GM04503 (cell line): ENCODE results near the gene PON2.
"Not testable (repeated sequence)": the region's sequence is repeated elsewhere in the genome, so short reads cannot be mapped to it uniquely, and the experiment has no call there.

Source experiments
- DNase-seq: peaks from one replicate; pipeline ENCODE4 v3.0.0-alpha.2; 2012; ENCODE audit warnings: low read depth

Gene PON2

DNA sequence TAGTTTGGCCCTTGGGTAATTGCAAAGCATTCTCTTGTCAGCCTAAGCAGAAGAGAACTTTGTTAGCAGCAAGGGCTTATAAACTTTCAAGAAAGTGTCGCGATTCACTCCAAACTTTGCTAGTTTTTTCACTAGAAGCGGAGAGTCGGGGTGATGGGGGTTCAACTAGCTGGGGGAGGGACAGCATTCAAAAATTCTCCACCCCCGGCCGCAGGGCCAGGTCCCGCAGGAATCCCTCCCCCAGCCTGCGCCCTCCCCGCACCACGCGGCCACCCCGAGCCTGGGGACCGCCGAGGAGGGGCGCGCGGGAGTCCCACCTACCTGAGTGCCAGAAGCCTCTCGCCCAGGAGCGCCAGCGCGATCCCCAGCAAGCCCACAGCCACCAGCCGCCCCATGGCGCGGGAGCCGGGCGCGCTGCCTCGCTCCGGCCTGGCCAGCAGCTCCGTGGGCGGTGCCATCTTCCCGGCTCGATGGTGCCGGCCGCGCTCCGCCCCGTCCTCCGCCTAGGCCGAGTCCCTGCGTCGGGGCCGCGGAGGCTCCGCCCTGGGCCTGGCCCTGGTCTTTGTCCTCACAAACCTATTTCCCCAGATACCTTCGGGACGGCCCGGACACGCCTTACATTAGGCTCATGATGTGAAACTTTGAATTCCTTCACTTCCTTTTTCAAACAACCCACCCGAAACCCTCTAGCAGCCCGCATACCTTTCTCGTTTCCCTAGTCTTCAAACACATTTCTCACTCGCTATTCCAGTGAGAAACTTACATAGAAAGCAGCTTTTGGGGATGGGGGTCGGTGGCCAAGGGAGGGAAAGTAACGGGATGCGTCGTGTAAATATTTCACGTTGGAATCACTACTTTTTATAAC is at the start of gene PON2:
PON2 (minus strand) TSS at position 472 of the 865 bp plus-strand sequence; CDS start at position 395, 77 bp downstream.
- peak; percentile 35 for DNase-seq

DNA sequence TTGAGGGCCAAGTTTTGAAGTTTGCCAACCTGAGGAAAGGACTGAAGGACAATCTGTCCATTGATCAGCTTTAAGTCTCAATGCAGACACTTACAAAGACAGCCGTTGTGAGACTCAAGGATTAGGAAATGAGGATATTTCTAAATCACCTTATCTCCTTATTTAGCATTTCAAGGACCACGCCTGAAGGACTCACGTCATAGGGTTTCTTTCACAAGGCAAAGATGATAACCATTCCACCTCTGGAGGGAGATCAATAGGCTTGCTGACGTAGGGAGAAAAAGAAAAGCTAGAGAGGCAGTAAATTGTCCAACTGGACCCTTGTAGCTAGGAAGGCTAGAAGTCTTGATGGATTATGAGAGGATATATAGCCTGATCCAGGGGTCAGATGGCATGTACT is 47.6 kb upstream of the PON2 start:
- no peak for DNase-seq

DNA sequence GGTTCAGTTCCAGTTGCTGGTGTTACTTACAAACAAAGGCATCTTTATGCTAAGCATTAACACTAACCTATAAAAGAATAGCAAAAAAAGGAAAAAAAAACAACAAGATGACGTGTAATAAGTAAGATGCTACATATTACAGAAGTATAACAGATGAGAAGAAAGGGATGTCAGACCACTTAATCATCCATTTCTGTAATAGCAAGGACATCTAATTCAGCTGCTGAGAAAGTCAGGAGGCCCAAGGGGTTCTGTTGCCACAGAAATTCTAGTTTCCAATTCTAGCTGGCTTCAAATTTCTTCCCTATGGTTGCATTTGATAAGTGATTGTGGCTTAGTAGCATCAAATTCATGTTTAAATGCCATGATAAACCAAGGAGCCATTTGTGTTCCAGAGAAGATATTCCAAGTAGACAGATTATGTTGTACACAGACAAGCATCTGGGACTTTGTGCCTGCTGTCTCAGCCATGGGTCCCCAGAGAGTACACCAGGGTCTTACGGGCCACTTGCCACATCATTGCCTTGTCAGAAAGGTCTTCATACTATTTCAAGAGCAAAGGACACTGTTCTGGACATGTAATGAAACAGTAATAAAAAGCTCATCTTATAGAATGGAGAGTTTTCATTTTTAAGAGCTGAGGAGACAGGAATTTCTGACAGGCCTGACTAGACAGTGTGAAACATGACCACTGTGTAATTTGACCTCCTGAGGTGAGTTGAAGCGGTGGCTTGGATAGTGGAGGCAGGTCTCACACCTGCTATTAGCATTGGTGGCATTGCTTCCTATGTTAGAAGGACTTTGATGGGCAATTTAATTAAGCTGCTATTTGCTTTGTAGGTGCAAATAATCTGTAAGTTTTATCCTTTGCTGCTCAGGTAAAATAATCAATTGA is 46.7 kb upstream of the PON2 start:
- no peak for DNase-seq

DNA sequence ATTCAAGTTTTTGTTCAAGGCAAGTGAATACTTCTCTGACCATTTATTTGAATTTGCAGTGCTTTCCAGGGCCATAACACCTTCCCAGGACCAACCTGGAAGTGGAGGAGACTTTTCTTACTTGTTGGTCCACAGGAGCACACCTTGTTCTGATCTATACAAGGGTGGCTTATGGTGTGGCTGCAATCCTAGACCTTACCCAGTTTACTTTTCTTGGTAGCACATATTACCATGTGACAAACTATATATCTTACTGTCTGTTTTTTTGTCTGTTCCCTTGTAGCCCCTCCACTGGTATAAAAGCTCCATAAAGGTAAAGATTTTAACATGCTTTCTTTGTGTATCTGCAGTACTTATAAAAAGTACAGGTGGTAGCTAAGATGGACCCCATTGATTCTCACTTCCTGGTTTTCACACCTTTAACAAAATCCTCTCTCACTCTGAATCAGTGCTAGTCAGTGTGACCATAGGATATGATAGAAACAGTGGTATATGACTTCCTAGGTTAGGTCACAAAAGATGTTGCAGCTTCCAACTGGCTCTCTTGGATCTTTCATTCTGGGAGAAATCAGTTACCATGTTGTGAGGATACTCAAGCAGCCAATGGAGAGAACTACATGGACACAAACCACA is 45.3 kb upstream of the PON2 start:
- no peak for DNase-seq

DNA sequence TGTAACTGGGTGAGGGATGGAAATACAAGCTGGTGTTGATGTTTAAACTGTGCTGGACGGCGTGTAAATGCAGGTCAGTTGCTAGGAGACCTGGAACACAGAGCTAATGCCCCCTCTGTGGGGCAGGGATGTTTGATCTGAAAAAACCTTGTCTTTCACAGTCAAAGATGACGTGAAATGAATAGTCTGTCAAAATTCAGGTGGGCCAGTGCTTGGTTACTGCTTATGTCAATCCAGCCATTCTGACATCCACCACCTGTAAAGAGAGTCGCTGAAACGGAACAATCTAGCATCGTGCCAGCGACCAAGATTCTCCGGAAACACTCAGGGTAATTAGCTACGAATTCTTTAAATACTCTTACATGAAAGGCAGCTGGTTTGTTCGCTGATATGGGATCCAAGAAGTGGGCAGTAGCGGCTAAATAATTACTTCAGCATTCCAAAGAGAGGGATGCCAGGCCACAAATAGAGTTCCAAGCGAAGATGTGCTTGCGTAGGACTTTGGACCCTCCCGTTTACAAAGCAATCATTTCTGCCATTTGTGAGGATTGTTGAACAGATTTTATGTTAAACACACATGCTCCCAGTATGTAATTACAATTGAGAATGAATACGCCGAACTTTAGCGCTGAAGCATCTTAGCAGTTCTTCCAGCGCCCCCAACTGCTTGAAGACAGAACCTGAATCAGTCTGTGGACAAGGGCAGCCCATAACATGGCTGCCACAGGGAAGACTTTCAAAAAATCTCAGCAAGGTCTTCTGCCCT is 43.6 kb upstream of the PON2 start:
- no peak for DNase-seq

DNA sequence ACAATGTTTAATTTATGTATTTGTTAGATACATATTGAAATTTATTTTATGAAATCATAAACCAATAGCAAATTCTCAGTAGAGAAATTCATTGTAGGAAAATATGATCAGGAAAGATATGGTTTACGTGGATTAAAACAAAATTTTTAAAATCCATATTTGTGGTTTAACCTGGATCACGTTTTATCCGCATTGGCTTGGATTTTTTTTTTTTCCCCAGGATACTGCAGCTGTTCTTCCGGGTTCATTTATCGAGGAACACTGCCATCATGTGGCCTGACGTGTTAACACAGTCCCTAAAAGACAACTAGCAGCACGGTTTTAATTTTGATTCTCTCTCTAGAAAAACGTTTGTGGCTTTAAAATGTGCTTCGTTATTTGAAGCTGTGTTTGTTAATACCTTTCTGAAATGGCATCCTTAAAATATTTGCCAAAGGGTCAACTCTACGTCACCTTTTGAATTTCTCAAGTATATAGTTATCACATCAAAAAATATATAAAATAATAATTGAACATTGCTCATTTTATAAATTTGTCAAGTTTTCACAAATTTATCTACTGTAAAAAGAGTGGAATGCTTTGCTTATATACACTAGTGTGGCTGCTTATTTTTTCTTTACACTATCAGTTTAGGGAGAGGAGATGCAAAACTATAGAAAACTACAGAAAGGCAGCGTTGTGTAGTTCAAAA is 42.2 kb upstream of the PON2 start:
- DNase-seq, result peak; percentile 8

DNA sequence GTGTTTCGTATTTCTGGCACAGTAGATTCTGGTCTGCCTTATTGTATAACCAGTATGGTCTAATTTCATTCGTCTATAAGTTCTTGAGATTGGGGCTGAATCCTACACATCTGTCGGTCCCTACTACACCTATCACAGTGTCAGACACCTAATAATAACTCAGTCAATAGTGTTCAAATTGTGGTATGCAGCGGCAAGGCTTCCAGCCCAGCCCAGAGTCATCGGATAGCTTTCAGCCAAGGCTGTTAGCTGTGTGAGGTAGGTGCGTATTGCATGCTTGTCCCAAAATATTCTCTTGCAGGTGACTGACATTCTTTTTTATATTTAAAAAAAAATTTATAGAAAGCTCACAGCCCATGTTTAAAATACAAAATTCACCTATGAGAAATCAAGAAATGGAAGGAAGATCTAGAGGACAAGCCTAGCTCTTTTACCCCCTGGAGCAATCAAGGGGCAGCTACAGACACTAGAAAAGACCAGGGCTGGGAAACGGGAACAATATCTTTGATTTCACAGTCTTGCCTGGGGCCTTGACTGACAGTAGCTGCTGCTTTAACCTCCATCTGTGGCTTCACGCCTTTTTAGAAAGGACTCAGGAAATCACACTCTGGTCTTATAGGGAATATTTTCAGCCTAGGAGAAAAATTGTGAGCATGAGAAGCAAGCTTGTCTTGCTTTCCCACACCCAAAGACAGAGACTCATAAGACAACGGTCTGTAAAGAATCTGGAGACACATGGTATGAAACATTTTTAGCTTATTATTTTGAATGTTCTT is 41.4 kb upstream of the PON2 start:
- no peak for DNase-seq

DNA sequence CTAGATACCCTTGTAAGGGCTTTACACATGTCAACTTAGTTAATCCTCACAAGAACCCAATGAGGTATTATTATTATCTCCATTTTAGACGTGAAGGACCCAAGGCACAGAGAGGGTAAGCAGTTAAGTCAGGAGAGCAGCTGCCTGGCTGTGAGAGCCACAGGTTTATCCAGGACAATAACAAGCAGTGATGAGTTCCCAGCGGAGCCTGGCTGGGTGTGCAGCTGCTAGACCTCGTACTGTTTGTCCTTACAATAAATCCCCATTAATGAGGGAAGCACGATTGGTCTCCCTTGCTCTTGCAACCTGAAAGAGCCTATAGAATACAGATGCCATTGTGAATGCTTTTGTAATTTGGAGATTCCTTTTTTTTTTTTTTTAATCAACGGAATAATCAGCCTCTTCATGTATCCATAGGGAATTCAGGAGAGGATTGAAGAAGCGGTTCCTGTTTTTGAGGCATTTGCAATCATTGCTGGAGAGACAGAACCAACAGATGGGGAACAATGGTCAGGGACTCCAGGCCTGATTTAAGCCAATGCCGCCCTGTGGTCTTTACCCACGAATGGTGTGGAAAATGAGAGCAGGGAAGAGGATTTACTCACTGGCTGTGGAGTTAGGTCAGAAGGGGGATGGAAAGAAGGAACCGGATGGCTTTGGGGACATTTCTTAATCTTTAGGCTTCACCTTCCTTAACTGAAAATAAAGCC is 38.6 kb upstream of the PON2 start:
- DNase-seq, result no peak

DNA sequence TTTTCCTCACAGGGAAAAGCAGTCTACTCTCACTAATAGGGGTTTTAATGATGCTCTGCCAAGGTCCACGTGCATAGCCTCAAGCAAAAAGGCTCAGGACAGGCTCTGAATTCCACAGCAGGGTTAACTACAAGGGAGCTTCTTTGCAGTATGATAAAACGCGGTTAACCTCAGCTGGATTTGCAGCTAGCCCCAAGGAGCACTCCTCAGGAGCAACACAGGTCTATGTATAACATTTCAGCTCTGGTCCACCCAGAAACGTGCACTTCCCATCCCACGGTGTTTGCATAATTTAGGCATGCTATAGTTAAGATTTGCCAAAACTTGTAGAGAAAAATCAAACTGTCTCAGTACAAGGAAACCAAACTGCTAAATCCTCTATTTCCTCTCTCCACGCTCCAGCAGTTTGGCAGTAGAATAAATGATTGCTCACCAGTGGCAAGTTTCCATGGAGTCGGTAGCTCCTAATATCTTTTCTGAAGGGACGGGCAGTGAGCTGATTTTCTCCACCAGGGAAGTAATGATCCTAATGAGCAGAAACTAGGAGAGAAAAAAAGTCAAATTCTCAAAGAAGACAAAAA is 37.8 kb upstream of the PON2 start:
- DNase-seq, result peak; percentile 16

DNA sequence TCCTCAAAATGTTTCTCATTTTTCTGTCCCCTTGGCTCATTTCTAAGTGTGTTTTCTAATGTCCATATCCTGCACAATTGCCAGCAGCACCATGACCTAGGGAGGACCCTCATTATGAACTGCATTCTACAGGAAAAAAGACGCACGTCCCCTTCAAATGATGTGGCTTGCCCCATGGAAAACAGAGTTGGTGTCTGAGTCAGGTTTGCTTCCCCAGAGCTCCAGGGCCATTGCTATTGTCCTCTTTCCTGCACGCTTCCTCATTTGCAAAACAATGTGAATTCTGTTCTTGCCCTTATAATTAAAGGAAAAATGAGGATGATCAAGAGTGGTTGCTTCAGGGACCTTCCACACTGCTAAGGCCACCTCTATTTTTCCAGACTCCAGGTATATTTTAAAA is 36.2 kb upstream of the PON2 start:
- DNase-seq, result no peak

DNA sequence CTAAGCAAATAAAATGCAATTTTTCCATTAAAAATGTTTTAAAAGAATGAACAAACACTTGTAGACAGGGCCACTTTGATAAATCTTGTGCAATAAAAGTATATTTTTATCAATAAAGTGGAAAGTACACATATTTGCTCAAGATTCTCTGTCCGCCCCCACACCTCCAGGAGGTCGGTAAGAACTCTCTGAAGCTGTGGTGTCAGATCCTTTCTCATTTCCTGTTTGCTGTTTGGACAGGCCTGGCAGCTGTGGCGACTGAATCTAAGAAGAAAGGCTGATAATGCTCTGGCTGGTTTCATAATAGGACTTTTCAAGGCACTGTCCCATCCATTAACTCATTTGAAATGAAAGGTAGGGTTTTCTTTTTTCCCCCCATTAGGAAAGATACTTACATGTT is 35.6 kb upstream of the PON2 start:
- no peak for DNase-seq

DNA sequence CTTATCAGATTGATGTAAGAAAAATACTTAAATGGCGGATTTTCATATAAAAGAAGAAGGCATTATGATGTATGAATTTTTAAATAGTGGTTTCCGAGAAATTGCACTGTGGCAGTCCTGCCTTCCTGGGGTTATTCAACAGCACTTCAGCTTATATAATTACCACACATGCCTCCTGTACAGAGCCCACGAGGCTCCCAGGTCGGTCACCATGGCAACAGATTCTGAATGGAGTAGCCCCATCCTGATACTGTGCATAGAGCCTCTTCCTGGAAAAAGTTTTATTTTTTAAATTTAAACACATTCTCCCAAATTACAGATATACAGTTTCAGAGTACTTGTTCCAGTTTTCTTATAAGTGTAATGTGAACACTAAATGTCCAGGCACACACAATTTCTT is 35.0 kb upstream of the PON2 start:
- DNase-seq, result no peak

DNA sequence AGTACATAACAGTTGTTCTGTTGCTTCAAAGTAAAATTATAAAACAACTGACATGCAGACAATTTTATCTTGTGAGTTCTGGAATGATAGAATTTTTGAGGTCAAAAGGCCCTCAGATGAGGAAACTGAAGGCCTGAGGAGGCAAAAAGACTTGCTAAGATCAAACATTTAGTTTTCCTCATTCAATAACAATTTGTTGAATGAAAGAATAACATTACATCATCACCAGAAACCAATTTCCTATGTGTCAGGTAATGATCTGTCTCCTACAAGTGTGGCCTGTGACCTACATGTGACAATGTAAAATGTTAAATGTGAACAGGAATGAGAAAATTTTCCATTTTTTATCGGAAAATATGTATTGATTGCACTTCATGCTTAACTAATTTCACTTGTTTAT is 34.4 kb upstream of the PON2 start:
- no peak for DNase-seq

DNA sequence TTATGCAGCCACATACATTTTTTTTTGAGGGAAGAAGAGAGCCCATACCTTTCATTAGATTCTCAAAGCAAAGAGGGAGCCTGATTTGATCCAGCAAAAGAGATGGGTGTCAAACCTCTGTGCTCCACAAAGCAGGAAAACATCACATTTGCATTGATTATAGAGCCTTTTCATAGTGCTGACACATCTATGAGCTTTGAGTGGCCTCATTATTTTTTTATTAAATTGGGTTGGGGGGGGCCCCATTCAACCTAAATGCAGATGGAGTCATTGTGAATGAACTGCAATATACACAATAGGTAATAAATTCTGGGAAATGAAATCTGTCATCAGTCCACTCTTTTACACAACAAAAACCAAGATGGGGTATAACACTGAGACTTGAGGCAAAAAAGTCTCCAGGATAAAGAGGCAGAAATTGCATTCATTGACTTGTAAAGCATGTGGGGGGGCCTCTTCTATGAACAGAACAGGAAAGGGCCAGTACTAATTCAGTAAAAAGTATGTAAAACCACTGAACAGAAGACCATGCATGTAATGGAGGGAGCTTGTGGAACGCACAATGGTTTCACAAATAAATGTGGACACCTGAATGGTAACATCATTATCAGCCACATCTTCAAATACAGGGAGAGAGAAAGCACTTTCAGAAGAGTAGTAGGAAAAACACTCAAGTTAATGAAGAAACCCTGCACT is 33.2 kb upstream of the PON2 start:
- DNase-seq, result no peak

DNA sequence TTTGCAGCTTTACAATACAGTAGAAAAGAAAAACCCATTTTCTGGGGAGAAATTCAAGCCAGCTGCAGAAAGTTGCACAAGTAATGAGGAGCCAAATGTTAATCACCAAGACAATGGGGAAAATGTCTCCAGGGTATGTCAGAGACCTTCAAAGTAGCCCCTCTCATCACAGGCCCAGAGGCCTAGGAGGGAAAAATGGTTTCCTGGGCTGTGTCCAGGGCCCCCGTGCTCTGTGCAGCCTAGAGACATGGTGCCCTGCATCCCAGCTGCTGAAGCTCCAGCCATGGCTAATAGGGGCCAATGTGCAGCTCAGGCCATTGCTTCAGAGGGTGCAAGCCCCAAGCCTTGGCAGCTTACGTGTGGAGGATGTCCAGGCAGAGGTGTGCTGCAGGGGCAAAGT is 25.8 kb upstream of the PON2 start:
- DNase-seq, result not testable (repeated sequence)

DNA sequence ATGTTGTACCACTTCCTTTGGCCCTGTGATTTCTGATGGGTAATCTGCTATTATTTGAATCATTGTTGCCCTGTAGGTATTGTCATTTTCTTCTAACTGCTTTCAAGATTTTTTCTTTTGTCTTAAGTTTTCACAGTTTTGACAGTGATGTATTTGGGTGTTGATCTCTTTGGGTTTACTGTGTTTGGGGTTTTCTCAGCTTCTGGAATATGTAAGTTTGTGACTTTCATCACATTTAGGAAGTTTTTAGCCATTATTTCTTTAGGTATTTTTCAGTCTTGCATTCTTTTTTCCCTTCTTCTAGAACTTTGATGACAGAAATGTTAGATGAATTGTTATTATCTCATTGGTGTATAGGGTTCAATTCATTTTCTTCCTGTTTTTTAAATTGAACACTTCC is 23.1 kb upstream of the PON2 start:
- no peak for DNase-seq

DNA sequence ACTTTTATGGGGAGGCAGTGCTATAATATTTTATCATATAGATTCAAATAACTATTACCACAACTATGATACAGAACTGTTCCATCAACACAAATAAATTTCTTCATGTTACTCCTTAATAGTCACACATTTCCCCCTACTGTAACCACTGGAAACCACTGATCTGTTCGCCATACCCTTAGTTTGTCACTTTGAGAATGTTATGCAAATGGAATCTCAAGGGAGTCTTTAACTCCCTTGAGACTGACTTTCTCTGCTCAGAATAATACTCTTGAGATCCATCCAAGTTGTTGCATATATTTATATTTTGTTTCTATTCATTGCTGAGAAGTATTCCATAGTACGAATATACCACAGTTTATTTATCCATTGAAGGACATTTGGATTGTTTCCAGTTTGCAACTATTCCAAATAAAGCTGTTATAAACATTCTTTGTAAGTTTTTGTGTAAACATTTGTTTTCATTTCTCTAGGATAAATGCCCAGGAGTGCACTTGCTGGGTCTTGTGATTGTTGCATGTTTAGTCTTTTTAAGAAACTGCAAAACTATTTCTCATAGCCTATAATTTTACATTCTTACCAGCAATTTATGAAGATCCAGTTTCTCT is 19.7 kb upstream of the PON2 start:
- DNase-seq, result no peak

DNA sequence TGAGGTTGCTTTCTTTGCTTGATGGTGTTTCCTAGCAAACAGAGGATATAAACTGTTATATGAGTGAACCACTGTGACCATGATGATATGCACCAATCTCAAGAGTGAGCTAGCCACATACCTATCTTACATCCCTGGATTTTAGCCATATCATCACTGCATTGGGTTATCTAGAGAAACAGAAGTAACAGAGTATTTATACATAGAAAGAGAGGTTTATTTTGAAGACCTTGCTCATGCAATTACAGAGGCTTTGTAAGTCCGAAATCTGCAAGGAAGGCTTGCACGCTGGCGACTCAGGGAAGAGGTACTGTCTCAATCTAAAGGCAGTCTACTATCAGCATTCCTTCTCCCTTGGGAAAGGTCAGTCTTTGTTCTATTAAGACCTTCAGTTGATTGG is 11.8 kb upstream of the PON2 start:
- no peak for DNase-seq
